Measurements from ENCODE around the gene APC.
"Not testable (repeated sequence)": the region's sequence is repeated elsewhere in the genome, so short reads cannot be mapped to it uniquely, and the experiment has no call there.

The APC gene

GRCh38 chr5:112860571-112860928 lies 122.9 kb downstream of the APC start:
- Mint-ChIP-seq H3K4me3 (peak overlapping the region; percentile 94 to 95), H3K27ac (peak overlapping the region; percentile 94 to 97), H3K36me3 (ENCODE audit: insufficient read depth) (peaks cover 41% of the 10 kb centered on the region), H3K4me1 (ENCODE audit: low read depth in 2 of 2) (peaks cover 20 to 23% of the 10 kb centered on the region in 2 donors), H3K27me3 (peaks cover 12 to 19% of the 10 kb centered on the region in 2 donors)
- ATAC-seq (replicated peaks); DNase-seq; H3K9me3 Mint-ChIP-seq: not testable (repeated sequence)

GRCh38 chr5:112860929-112861637 lies 123.4 kb downstream of the APC start, which contains the start of gene SRP19:
Gene SRP19, plus strand, starts transcription at chr5:112861287. Its CDS starts 90 bp downstream, at chr5:112861377.
- Mint-ChIP-seq H3K36me3 (ENCODE audit: insufficient read depth) (peaks cover 46% of the 10 kb centered on the region), H3K4me1 (ENCODE audit: low read depth in 2 of 2) (peaks cover 20 to 23% of the 10 kb centered on the region in 2 donors), H3K27ac (peak within 1 kb of the TSS; percentile 94 to 97), H3K27me3 (peaks cover 6 to 14% of the 10 kb centered on the region in 2 donors), H3K4me3 (peak within 1 kb of the TSS; percentile 94 to 95), H3K9me3 (no peaks in the 10 kb centered on the region)
- peak; percentile 95 for ATAC-seq (replicated peaks)
- peak; percentile 85 to 90 (median 88) for DNase-seq

GRCh38 chr5:112861638-112861985 lies 123.9 kb downstream of the APC start:
- no peak for DNase-seq
- H3K4me3 Mint-ChIP-seq: peak overlapping the region; percentile 94 to 95
- peaks cover 52% of the 10 kb centered on the region for H3K36me3 Mint-ChIP-seq (ENCODE audit: insufficient read depth)

GRCh38 chr5:112862085-112862484 lies 124.4 kb downstream of the APC start:
- ATAC-seq (replicated peaks) (no peak), DNase-seq (no peak)
- Mint-ChIP-seq H3K27ac (peak overlapping the region; percentile 94 to 97), H3K9me3 (no peaks in the 10 kb centered on the region), H3K4me1 (ENCODE audit: low read depth in 2 of 2) (peaks cover 20 to 23% of the 10 kb centered on the region in 2 donors), H3K36me3 (ENCODE audit: insufficient read depth) (peaks cover 56% of the 10 kb centered on the region), H3K4me3 (peak overlapping the region; percentile 94 to 95), H3K27me3 (peaks cover 0 to 10% of the 10 kb centered on the region in 2 donors)

More at GRCh38 chr5:112861638-112861985, 123.9 kb downstream of the APC start:
- no peaks in the 10 kb centered on the region for H3K9me3 Mint-ChIP-seq
- peaks cover 1 to 10% of the 10 kb centered on the region in 2 donors for H3K27me3 Mint-ChIP-seq
- ATAC-seq (replicated peaks): no peak
- peaks cover 20 to 23% of the 10 kb centered on the region in 2 donors for H3K4me1 Mint-ChIP-seq (ENCODE audit: low read depth in 2 of 2)
- peak overlapping the region; percentile 94 to 97 for H3K27ac Mint-ChIP-seq

- Mint-ChIP-seq H3K9me3 (no peaks in the 10 kb centered on the region), H3K27ac (peak overlapping the region; percentile 6 to 94), H3K27me3 (no peaks in the 10 kb centered on the region), H3K36me3 (ENCODE audit: insufficient read depth) (peaks cover 71% of the 10 kb centered on the region), H3K4me1 (ENCODE audit: low read depth in 2 of 2) (peaks cover 20 to 27% of the 10 kb centered on the region in 2 donors), H3K4me3 (peak overlapping the region; percentile 14 to 95)
- DNase-seq (no peak), ATAC-seq (replicated peaks) (no peak)
Observed at GRCh38 chr5:112863549-112863948, 125.9 kb downstream of the APC start.

- ATAC-seq (replicated peaks) (no peak), DNase-seq (no peak)
- Mint-ChIP-seq H3K9me3 (no peaks in the 10 kb centered on the region), H3K36me3 (ENCODE audit: insufficient read depth) (peaks cover 85% of the 10 kb centered on the region), H3K27ac (no peak overlapping the region), H3K27me3 (no peaks in the 10 kb centered on the region), H3K4me3 (no peak overlapping the region), H3K4me1 (ENCODE audit: low read depth in 2 of 2) (peaks cover 20 to 30% of the 10 kb centered on the region in 2 donors)
Observed at GRCh38 chr5:112865128-112865527, 127.4 kb downstream of the APC start.

GRCh38 chr5:112866739-112867138 lies 129.1 kb downstream of the APC start:
- H3K27ac Mint-ChIP-seq: peak overlapping the region in 1 of 2 donors; percentile 33
- DNase-seq: no peak
- peaks cover 14 to 25% of the 10 kb centered on the region in 2 donors for H3K4me1 Mint-ChIP-seq (ENCODE audit: low read depth in 2 of 2)
- H3K36me3 Mint-ChIP-seq (ENCODE audit: insufficient read depth): peaks cover 85% of the 10 kb centered on the region
- H3K9me3 Mint-ChIP-seq: no peaks in the 10 kb centered on the region
- H3K4me3 Mint-ChIP-seq: no peak overlapping the region
- ATAC-seq (replicated peaks): no peak
- H3K27me3 Mint-ChIP-seq: no peaks in the 10 kb centered on the region

GRCh38 chr5:112867411-112867810 lies 129.7 kb downstream of the APC start:
- H3K4me3 Mint-ChIP-seq: no peak overlapping the region
- ATAC-seq (replicated peaks) (no peak), DNase-seq (no peak)
- no peaks in the 10 kb centered on the region for H3K9me3 Mint-ChIP-seq
- peaks cover 87% of the 10 kb centered on the region for H3K36me3 Mint-ChIP-seq (ENCODE audit: insufficient read depth)
- no peaks in the 10 kb centered on the region for H3K27me3 Mint-ChIP-seq
- H3K27ac Mint-ChIP-seq: peak overlapping the region in 1 of 2 donors; percentile 86
- peaks cover 13 to 23% of the 10 kb centered on the region in 2 donors for H3K4me1 Mint-ChIP-seq (ENCODE audit: low read depth in 2 of 2)

- Mint-ChIP-seq H3K4me1 (ENCODE audit: low read depth in 2 of 2) (peaks cover 4 to 21% of the 10 kb centered on the region in 2 donors), H3K9me3 (no peaks in the 10 kb centered on the region), H3K27me3 (no peaks in the 10 kb centered on the region), H3K4me3 (no peak overlapping the region), H3K36me3 (ENCODE audit: insufficient read depth) (peaks cover 73% of the 10 kb centered on the region), H3K27ac (peak overlapping the region; percentile 68 to 86)
- peak; percentile 35 for ATAC-seq (replicated peaks)
- DNase-seq: no peak
Observed at GRCh38 chr5:112869948-112870347, 132.3 kb downstream of the APC start.

GRCh38 chr5:112870966-112871365 lies 133.3 kb downstream of the APC start:
- H3K4me1 Mint-ChIP-seq (ENCODE audit: low read depth in 2 of 2): peaks cover 4 to 21% of the 10 kb centered on the region in 2 donors
- no peak for DNase-seq
- no peak overlapping the region for H3K4me3 Mint-ChIP-seq
- H3K27ac Mint-ChIP-seq: no peak overlapping the region
- no peaks in the 10 kb centered on the region for H3K9me3 Mint-ChIP-seq
- ATAC-seq (replicated peaks): no peak
- peaks cover 63% of the 10 kb centered on the region for H3K36me3 Mint-ChIP-seq (ENCODE audit: insufficient read depth)
- no peaks in the 10 kb centered on the region for H3K27me3 Mint-ChIP-seq

GRCh38 chr5:112876362-112876761 lies 138.7 kb downstream of the APC start:
- H3K4me1 Mint-ChIP-seq (ENCODE audit: low read depth in 2 of 2): peaks cover 12 to 40% of the 10 kb centered on the region in 2 donors
- H3K4me3 Mint-ChIP-seq: no peak overlapping the region
- H3K9me3 Mint-ChIP-seq: no peaks in the 10 kb centered on the region
- H3K36me3 Mint-ChIP-seq (ENCODE audit: insufficient read depth): peaks cover 21% of the 10 kb centered on the region
- H3K27me3 Mint-ChIP-seq: no peaks in the 10 kb centered on the region
- ATAC-seq (replicated peaks) (no peak), DNase-seq (no peak)
- peak overlapping the region in 1 of 2 donors; percentile 79 for H3K27ac Mint-ChIP-seq

- Mint-ChIP-seq H3K27me3 (no peaks in the 10 kb centered on the region), H3K4me1 (ENCODE audit: low read depth in 2 of 2) (peaks cover 9 to 31% of the 10 kb centered on the region in 2 donors), H3K36me3 (ENCODE audit: insufficient read depth) (peaks cover 14% of the 10 kb centered on the region), H3K9me3 (no peaks in the 10 kb centered on the region), H3K27ac (peak overlapping the region; percentile 44 to 79), H3K4me3 (peak overlapping the region in 1 of 2 donors; percentile 39)
- DNase-seq: no peak
- ATAC-seq (replicated peaks): no peak
Observed at GRCh38 chr5:112878101-112878500, 140.4 kb downstream of the APC start.

GRCh38 chr5:112878760-112879159 lies 141.1 kb downstream of the APC start:
- Mint-ChIP-seq H3K4me1 (ENCODE audit: low read depth in 2 of 2) (peaks cover 9 to 31% of the 10 kb centered on the region in 2 donors), H3K4me3 (peak overlapping the region; percentile 39 to 66), H3K27ac (peak overlapping the region; percentile 44 to 79), H3K27me3 (no peaks in the 10 kb centered on the region), H3K9me3 (no peaks in the 10 kb centered on the region), H3K36me3 (ENCODE audit: insufficient read depth) (peaks cover 14% of the 10 kb centered on the region)
- peak; percentile 11 to 20 (median 11) for DNase-seq
- ATAC-seq (replicated peaks): peak; percentile 96

Data from effector memory CD8-positive, alpha-beta T cell (primary cell).